RPMI8226 (cell line): ENCODE results near the gene PRRG2.
A peak's percentile ranks its signal among the peaks of the same experiment; 100 is the strongest.

Source experiments
- DNase-seq: peaks from one replicate; pipeline ENCODE4 v3.0.0-alpha.2; 2015

Gene PRRG2

GRCh38 chr19:49581007-49581508 is at the start of gene PRRG2:
Gene PRRG2 (plus strand): TSS chr19:49581316. CDS start chr19:49583220, 1,904 bp downstream.
- no peak for DNase-seq

- DNase-seq = peak; percentile 81
Measured at GRCh38 chr19:49533551-49534488, 47.3 kb upstream of the PRRG2 start.

GRCh38 chr19:49534632-49535385 is 46.3 kb upstream of the PRRG2 start:
- DNase-seq = peak; percentile 28

- DNase-seq = no peak
Measured at GRCh38 chr19:49536921-49537462, 44.1 kb upstream of the PRRG2 start.

GRCh38 chr19:49538643-49539042 is 42.5 kb upstream of the PRRG2 start:
- DNase-seq = no peak

GRCh38 chr19:49539192-49539952 is 41.7 kb upstream of the PRRG2 start:
- no peak for DNase-seq

- no peak for DNase-seq
Measured at GRCh38 chr19:49541914-49542313, 39.2 kb upstream of the PRRG2 start.

GRCh38 chr19:49542446-49542845 is 38.7 kb upstream of the PRRG2 start:
- no peak for DNase-seq

GRCh38 chr19:49543032-49543431 is 38.1 kb upstream of the PRRG2 start:
- no peak for DNase-seq

- no peak for DNase-seq
Measured at GRCh38 chr19:49544154-49544553, 37.0 kb upstream of the PRRG2 start.

- DNase-seq = peak; percentile 73
Measured at GRCh38 chr19:49546825-49547565, 34.1 kb upstream of the PRRG2 start.

- no peak for DNase-seq
Measured at GRCh38 chr19:49549045-49549444, 32.1 kb upstream of the PRRG2 start.

GRCh38 chr19:49551531-49551930 is 29.6 kb upstream of the PRRG2 start:
- no peak for DNase-seq

GRCh38 chr19:49552749-49553148 is 28.4 kb upstream of the PRRG2 start:
- no peak for DNase-seq

- DNase-seq = no peak
Measured at GRCh38 chr19:49553451-49554271, 27.5 kb upstream of the PRRG2 start.

GRCh38 chr19:49554701-49555181 is 26.4 kb upstream of the PRRG2 start:
- DNase-seq = no peak

- DNase-seq = no peak
Measured at GRCh38 chr19:49555600-49556411, 25.3 kb upstream of the PRRG2 start.

GRCh38 chr19:49556412-49557398 is 24.4 kb upstream of the PRRG2 start:
- no peak for DNase-seq
